PFSK-1 (cell line): ENCODE measurements around the gene PSMA7.

Source experiments
- FOXP2 ChIP-seq: optimal IDR thresholded peaks from 2 replicates; pipeline ENCODE3; 2011; ENCODE audit warnings: borderline replicate concordance, control low read depth, inconsistent platforms; ENCODE audit not compliant: insufficient read depth; ENCODE audit errors: extremely low read length, extremely low read depth
- POLR2AphosphoS5 ChIP-seq: IDR thresholded peaks from 2 replicates; pipeline ENCODE4 v1.6.1; 2012; ENCODE audit warnings: low read depth, mild to moderate bottlenecking, control low read depth, low read length, moderate library complexity
- SIN3A ChIP-seq: IDR thresholded peaks from 2 replicates; pipeline ENCODE4 v1.6.1; 2012; ENCODE audit warnings: mild to moderate bottlenecking, low read length, moderate library complexity, borderline replicate concordance; ENCODE audit not compliant: insufficient read depth
- TAF1 ChIP-seq: IDR thresholded peaks from 2 replicates; pipeline ENCODE4 v1.6.1; 2012; ENCODE audit warnings: low read length, control low read depth, borderline replicate concordance; ENCODE audit not compliant: insufficient read depth
- TF ChIP-seq, protein P1 (sequence below), 2 experiments: IDR thresholded peaks; 2 replicates each; pipeline versions ENCODE4 v1.6.1 to v1.8.0; 2011 to 2012; ENCODE audit warnings: low read depth in 2 of 2, low read length in 2 of 2, control low read depth in 1 of 2, inconsistent platforms in 1 of 2, mild to moderate bottlenecking in 1 of 2, moderate library complexity in 1 of 2; ENCODE audit not compliant: insufficient read depth in 1 of 2

PSMA7 gene

DNA sequence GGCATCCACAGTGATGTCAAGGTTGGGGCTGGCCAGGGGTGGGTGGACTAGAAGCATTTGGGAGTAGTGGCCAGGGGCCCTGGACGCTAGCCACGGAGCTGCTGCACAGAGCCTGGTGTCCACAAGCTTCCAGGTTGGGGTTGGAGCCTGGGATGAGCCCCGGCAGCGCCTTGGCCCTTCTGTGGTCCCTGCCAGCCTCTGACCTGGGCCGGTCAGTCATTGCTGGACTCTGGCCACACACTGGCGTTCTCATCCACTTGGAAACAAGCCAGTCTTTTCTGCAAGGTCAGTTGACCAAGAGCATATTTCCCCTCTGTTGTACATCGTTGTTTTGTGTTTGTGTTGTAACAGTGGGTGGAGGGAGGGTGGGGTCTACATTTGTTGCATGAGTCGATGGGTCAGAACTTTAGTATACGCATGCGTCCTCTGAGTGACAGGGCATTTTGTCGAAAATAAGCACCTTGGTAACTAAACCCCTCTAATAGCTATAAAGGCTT lies 8.4 kb downstream of the PSMA7 start:
- TF ChIP-seq TAF1 (no peak), POLR2AphosphoS5 (peak; percentile 43)

DNA sequence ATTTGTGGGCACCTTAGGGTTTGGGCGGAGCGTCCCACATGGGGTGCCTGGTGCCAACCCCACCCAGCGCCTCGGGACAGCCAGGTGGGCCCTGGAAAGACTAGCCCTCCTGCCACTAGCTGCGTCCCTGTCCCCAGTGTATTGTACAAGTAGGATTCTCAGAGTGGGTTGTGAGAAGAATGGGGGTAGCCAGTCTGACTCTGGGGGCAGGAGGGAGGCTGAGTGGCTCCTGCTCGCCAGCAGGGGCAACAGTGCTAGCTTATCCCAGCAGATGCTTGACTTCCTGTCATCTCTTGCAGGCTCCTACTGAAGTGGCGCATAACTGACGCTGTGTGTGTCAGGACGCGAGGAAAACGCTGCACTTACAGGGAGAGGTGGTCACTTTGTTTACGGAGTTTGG lies 9.3 kb downstream of the PSMA7 start:
- TF ChIP-seq FOXP2 (no peak), TAF1 (no peak), POLR2AphosphoS5 (no peak; the same call in 1 of the 2 replicates), SIN3A (no peak)
- TF ChIP-seq, protein P1, sequence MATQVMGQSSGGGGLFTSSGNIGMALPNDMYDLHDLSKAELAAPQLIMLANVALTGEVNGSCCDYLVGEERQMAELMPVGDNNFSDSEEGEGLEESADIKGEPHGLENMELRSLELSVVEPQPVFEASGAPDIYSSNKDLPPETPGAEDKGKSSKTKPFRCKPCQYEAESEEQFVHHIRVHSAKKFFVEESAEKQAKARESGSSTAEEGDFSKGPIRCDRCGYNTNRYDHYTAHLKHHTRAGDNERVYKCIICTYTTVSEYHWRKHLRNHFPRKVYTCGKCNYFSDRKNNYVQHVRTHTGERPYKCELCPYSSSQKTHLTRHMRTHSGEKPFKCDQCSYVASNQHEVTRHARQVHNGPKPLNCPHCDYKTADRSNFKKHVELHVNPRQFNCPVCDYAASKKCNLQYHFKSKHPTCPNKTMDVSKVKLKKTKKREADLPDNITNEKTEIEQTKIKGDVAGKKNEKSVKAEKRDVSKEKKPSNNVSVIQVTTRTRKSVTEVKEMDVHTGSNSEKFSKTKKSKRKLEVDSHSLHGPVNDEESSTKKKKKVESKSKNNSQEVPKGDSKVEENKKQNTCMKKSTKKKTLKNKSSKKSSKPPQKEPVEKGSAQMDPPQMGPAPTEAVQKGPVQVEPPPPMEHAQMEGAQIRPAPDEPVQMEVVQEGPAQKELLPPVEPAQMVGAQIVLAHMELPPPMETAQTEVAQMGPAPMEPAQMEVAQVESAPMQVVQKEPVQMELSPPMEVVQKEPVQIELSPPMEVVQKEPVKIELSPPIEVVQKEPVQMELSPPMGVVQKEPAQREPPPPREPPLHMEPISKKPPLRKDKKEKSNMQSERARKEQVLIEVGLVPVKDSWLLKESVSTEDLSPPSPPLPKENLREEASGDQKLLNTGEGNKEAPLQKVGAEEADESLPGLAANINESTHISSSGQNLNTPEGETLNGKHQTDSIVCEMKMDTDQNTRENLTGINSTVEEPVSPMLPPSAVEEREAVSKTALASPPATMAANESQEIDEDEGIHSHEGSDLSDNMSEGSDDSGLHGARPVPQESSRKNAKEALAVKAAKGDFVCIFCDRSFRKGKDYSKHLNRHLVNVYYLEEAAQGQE (IDR thresholded peaks at IDR 0.05; ENCODE audit: insufficient read depth in 1 of 2, low read depth in 2 of 2, low read length in 2 of 2) = no peak

DNA sequence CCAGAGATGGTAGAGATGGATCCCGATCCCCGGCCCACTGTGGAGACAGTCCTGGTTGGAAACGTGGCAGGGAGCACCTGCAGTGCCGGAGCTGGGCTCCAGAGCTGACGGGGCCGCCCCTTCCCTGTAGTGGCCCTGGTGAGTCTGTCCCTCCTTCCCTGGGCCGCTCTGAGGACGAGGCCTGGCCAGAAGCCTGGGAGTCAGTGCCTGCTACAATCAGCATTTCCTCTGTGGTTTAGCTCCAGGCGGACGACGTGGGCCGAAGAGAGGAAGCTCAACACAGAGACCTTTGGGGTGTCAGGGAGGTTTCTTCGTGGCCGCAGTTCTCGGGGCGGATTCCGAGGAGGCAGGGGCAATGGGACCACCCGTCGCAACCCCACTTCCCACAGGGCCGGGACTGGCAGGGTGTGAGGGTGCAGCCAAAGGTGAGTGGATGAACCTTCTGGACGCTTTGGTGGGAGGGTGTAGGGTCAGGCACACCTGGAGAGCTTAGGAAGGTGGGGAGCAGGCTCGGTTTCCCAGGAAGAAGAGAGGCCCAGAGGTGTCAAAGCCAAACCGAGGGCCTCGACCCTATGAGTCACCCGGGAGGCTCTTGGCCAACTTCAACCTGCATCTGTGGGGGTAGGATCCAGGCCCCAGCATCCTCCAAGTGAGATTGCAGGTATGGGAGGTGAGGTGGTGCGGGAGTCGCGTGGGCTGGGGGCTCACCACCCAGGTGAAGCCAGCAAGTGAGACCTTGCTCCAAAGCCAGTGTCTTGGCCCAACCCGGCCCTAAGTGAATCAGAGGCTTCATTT lies 9.9 kb downstream of the PSMA7 start:
- TF ChIP-seq SIN3A (no peak), POLR2AphosphoS5 (no peak), TAF1 (no peak), FOXP2 (no peak)
- TF ChIP-seq, protein P1 (IDR thresholded peaks at IDR 0.05; ENCODE audit: insufficient read depth in 1 of 2, low read depth in 2 of 2, low read length in 2 of 2) = no peak

DNA sequence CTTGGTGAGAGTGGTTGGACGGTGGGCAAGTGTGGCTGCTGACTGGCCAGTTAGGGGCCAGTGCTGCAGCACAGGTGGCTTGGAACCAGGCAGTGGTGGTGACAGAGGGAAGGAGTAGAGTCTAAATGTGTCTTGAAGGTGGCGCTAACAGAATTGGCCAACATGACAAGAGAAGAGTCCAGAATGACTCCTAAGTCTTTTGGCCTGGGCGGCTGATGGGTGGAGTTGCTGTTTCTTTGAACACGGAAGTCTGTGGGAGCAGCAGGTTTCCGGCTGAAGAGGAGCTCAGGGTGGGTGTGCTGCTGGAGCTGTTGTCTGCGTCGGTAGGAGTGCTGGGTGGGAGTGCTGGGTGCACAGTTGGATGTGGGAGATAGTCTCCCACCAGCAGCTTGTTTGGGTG lies 10.8 kb downstream of the PSMA7 start:
- TF ChIP-seq TAF1 (no peak), SIN3A (no peak), POLR2AphosphoS5 (no peak), FOXP2 (no peak)
- TF ChIP-seq, protein P1 (IDR thresholded peaks at IDR 0.05; ENCODE audit: insufficient read depth in 1 of 2, low read depth in 2 of 2, low read length in 2 of 2) = no peak

DNA sequence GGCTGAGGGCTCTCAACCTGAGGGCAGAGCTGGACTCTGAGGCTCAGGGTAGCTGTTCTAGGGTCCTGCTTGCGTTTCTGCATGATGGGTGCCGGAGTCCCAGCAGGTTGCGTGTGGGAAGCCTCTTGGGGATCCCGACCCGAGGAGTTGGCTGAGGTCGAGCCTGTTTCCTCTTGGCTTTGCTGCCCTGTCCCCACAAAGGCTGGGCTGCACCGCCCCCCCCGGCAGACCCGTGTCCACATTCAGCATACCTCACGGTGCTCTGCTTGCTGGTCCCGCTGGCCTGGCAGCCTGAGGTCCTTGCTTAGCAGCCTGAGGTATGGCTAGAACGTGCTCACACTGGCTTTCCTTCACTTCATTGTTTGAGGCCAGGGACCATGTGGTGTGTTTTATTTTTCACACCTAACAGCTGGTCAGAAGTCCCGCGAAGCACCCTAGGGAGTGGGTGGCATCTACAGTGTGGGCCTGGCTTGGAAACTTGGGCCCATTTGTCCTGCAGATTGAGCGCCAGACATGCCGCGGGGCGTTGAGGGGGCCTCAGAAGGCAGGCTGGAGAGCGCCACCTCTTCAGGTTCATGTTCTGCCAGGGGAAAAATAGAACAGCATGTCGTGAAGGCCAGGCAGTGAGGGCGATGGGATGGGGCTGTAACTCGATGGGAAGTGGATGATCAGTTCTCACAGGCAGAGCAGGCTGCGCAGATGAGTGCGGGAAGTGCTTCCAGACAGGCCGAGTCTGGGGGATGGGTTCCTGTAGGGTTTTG lies 11.5 kb downstream of the PSMA7 start:
- TF ChIP-seq TAF1 (no peak), POLR2AphosphoS5 (no peak), FOXP2 (no peak), SIN3A (no peak)
- TF ChIP-seq, protein P1 (IDR thresholded peaks at IDR 0.05; ENCODE audit: insufficient read depth in 1 of 2, low read depth in 2 of 2, low read length in 2 of 2) = no peak
